IPS-18a (cell line): ENCODE data around the gene PPP2R2D.

Source experiments
- H3K27ac ChIP-seq: one replicate; pipeline ENCODE4 v1.5.1; 2013; ENCODE audit warnings: low read length
- H3K27me3 ChIP-seq: one replicate; pipeline ENCODE4 v1.6.1; 2013; ENCODE audit warnings: mild to moderate bottlenecking, low read length; ENCODE audit not compliant: control insufficient read depth, insufficient read depth
- H3K36me3 ChIP-seq: one replicate; pipeline ENCODE4 v1.6.1; 2013; ENCODE audit warnings: low read depth, low read length; ENCODE audit not compliant: control insufficient read depth
- H3K4me1 ChIP-seq: one replicate; pipeline ENCODE4 v1.6.1; 2013; ENCODE audit warnings: low read depth, low read length; ENCODE audit not compliant: control insufficient read depth
- H3K4me3 ChIP-seq: one replicate; pipeline ENCODE4 v1.5.1; 2013; ENCODE audit warnings: low read length
- H3K9ac ChIP-seq: one replicate; pipeline ENCODE4 v1.6.1; 2013; ENCODE audit warnings: mild to moderate bottlenecking, low read length, moderate library complexity
- H3K9me3 ChIP-seq: one replicate; pipeline ENCODE4 v1.6.1; 2013; ENCODE audit warnings: low read depth, low read length; ENCODE audit not compliant: control insufficient read depth

Gene PPP2R2D

GRCh38 chr10:131858118-131858515, 42.7 kb upstream of the PPP2R2D start:
- Histone ChIP-seq H3K4me1 (no peaks in the 10 kb centered on the region), H3K27me3 (no peaks in the 10 kb centered on the region), H3K4me3 (no peak overlapping the region), H3K27ac (no peak overlapping the region), H3K9ac (no peak overlapping the region), H3K9me3 (no peaks in the 10 kb centered on the region), H3K36me3 (no peaks in the 10 kb centered on the region)

DNA sequence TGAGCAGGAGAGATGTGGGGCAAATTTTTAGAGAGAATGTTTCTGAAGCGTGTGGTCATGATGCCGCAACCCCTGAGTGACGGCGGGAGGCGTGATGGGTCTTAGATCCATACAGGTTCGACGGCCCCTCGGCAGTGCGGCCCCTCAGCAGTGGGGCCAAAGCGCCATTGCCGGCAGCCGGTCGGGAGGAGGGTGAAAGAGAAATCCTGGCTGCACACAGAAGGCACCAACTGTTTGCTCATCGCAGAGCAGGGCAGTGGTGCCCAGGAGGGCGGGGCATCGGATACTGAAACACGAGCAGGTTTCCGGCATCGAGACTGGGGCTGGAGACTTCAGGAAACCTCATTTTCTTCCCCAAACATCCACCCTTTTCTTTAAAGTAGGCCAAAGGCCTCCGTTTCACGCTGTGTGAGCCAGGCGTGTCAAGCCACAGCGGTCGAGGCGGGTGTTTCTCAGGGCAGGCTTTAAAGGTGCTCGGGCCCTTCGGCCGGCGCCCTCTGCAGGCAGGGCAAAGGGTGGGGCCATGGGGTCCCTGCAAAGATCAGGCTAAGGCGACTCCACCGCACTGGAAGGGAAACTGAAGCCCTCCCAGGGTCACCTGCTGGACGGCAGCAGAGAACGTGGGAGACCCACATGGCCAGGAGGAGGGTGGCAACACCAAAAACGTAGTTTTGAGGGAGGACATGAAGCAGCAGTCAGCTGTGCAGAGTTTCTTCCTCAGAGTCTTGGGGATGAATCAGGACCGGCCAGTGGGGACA, 42.0 kb upstream of the PPP2R2D start:
- Histone ChIP-seq H3K9me3 (no peaks in the 10 kb centered on the region), H3K9ac (no peak overlapping the region), H3K4me1 (no peaks in the 10 kb centered on the region), H3K27ac (no peak overlapping the region), H3K36me3 (no peaks in the 10 kb centered on the region), H3K4me3 (no peak overlapping the region), H3K27me3 (no peaks in the 10 kb centered on the region)

DNA sequence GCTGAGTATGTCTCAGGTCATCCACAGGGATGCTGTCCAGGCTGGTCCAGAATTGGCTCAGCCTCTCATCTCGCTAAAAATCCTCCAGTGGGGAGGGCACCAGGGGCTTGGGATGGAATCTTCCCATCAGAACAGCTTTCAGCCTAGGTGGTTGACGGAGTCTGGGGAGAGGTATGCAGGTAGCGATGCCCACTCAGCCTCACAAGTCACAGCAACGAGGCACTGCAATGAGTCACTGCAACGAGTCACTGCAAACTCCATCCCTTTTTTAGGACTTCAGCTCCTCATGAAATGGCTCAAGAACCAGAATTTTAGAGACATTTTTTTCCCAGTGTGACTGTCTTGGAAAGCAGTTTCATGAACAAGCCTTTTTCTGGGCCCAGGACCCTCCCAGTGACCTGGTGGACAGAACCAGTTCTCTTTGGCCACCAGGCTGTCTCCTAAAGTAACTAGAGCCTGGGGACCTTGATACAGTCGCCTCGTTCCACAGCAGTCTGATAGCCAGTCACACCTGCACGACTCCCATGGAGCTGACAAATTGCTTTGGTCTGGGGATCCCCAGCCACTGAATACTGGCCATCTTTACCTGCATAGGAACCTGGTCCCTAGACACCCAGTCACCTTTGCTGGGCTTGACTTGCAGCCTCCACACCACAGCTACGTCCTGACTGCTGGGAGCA, 41.3 kb upstream of the PPP2R2D start:
- H3K27ac ChIP-seq, result no peak overlapping the region
- no peaks in the 10 kb centered on the region for H3K27me3 ChIP-seq
- no peak overlapping the region for H3K4me3 ChIP-seq
- H3K9me3 ChIP-seq, result no peaks in the 10 kb centered on the region
- H3K4me1 ChIP-seq, result no peaks in the 10 kb centered on the region
- no peaks in the 10 kb centered on the region for H3K36me3 ChIP-seq
- H3K9ac ChIP-seq, result no peak overlapping the region

- Histone ChIP-seq H3K9ac (no peak overlapping the region), H3K4me3 (no peak overlapping the region), H3K27me3 (no peaks in the 10 kb centered on the region)
These were observed 40.5 kb upstream of the PPP2R2D start for GRCh38 chr10:131860311-131860710.

GRCh38 chr10:131860806-131861440, 39.9 kb upstream of the PPP2R2D start:
- Histone ChIP-seq H3K4me3 (no peak overlapping the region), H3K27me3 (no peaks in the 10 kb centered on the region), H3K4me1 (no peaks in the 10 kb centered on the region), H3K9me3 (no peaks in the 10 kb centered on the region), H3K27ac (no peak overlapping the region), H3K36me3 (no peaks in the 10 kb centered on the region), H3K9ac (no peak overlapping the region)

More at GRCh38 chr10:131860311-131860710, 40.5 kb upstream of the PPP2R2D start:
- Histone ChIP-seq H3K4me1 (no peaks in the 10 kb centered on the region), H3K9me3 (no peaks in the 10 kb centered on the region), H3K27ac (no peak overlapping the region), H3K36me3 (no peaks in the 10 kb centered on the region)

DNA sequence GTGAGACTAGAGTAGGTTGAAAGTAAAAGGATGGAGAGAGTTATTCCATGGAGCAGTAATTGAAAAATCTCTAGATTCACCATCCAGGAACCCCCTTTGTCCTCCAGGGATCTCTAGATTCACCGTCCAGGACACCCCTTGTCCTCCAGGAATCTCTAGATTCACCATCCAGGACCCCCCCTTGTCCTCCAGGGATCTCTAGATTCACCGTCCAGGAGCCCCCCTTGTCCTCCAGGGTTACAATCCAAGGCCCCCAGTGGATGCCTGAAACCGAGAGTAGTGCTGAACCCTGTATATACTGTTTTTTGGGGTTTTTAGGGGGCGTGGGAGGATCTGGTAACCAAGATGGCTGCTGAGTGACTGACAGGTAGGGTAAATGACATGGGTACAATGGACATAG, 38.3 kb upstream of the PPP2R2D start:
- no peak overlapping the region for H3K9ac ChIP-seq
- no peaks in the 10 kb centered on the region for H3K4me1 ChIP-seq
- H3K9me3 ChIP-seq, result no peaks in the 10 kb centered on the region
- no peak overlapping the region for H3K4me3 ChIP-seq
- H3K27ac ChIP-seq, result no peak overlapping the region
- no peaks in the 10 kb centered on the region for H3K27me3 ChIP-seq
- no peaks in the 10 kb centered on the region for H3K36me3 ChIP-seq

GRCh38 chr10:131865223-131865917, 35.4 kb upstream of the PPP2R2D start:
- H3K9me3 ChIP-seq, result no peaks in the 10 kb centered on the region
- H3K27me3 ChIP-seq, result no peaks in the 10 kb centered on the region
- no peaks in the 10 kb centered on the region for H3K36me3 ChIP-seq
- H3K4me3 ChIP-seq, result no peak overlapping the region
- no peak overlapping the region for H3K27ac ChIP-seq
- H3K9ac ChIP-seq, result no peak overlapping the region
- H3K4me1 ChIP-seq, result no peaks in the 10 kb centered on the region

- Histone ChIP-seq H3K9ac (no peak overlapping the region), H3K27ac (no peak overlapping the region), H3K4me1 (no peaks in the 10 kb centered on the region), H3K4me3 (no peak overlapping the region), H3K27me3 (no peaks in the 10 kb centered on the region), H3K9me3 (no peaks in the 10 kb centered on the region), H3K36me3 (no peaks in the 10 kb centered on the region)
These were observed 34.1 kb upstream of the PPP2R2D start for GRCh38 chr10:131866673-131867072.

DNA sequence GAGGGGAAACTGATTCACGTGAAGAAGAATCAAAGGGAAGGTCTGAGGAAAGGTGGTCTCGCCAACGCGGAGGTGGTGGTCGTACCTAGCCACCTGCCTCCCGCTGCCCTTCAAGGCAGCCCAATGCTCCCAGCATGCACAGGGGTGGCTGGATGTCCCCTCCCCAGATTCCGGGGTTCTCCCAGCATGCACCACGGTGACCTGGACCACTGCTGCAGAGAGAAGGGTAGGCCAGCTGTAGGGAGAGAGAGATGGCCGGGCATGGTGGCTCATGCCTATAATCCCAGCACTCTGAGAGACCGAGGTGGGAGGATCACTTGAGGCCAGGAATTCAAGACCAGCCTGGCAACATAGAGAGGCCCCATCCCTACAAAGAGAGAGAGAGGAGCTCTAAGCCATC, 32.4 kb upstream of the PPP2R2D start:
- no peaks in the 10 kb centered on the region for H3K27me3 ChIP-seq
- no peak overlapping the region for H3K27ac ChIP-seq
- no peaks in the 10 kb centered on the region for H3K9me3 ChIP-seq
- H3K4me3 ChIP-seq, result no peak overlapping the region
- no peaks in the 10 kb centered on the region for H3K4me1 ChIP-seq
- H3K36me3 ChIP-seq, result no peaks in the 10 kb centered on the region
- H3K9ac ChIP-seq, result no peak overlapping the region

DNA sequence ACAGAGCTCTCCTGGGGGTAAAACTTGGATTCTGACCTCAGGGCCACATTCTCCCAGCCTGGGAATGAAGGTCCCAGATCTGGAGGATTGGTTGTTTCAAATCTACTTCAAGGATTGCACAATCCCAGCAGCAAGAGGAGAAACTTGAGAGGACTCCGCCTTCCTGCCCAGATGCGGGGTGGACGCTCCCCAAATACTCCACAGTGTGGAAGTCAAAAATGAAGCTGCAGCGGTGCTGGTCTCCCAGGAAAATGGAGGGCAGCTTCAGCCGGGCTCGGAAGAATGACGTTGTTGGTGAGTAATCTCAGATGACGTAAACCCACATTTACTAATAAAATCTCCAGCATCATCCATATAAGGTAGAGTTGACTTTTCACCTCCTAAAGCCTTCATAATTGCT, 31.5 kb upstream of the PPP2R2D start:
- no peaks in the 10 kb centered on the region for H3K36me3 ChIP-seq
- H3K4me3 ChIP-seq, result no peak overlapping the region
- no peaks in the 10 kb centered on the region for H3K4me1 ChIP-seq
- no peak overlapping the region for H3K9ac ChIP-seq
- H3K9me3 ChIP-seq, result no peaks in the 10 kb centered on the region
- H3K27me3 ChIP-seq, result no peaks in the 10 kb centered on the region
- H3K27ac ChIP-seq, result no peak overlapping the region

- no peaks in the 10 kb centered on the region for H3K36me3 ChIP-seq
- H3K9me3 ChIP-seq, result no peaks in the 10 kb centered on the region
- no peak overlapping the region for H3K4me3 ChIP-seq
- no peaks in the 10 kb centered on the region for H3K27me3 ChIP-seq
- peaks cover 4% of the 10 kb centered on the region for H3K4me1 ChIP-seq
- H3K9ac ChIP-seq, result no peak overlapping the region
- no peak overlapping the region for H3K27ac ChIP-seq
These were observed 30.4 kb upstream of the PPP2R2D start for GRCh38 chr10:131870411-131870810.
